ENCODE measurements around the gene CHRNA4. TPM values are rescaled to one million over a fixed set of nuclear protein-coding genes. Genes with fewer than 3 reads are reported as not detected.

The CHRNA4 gene
- total and polyA plus RNA-seq, 2 experiments from 2014 or later: 0.15 TPM; not detected in 1

DNA sequence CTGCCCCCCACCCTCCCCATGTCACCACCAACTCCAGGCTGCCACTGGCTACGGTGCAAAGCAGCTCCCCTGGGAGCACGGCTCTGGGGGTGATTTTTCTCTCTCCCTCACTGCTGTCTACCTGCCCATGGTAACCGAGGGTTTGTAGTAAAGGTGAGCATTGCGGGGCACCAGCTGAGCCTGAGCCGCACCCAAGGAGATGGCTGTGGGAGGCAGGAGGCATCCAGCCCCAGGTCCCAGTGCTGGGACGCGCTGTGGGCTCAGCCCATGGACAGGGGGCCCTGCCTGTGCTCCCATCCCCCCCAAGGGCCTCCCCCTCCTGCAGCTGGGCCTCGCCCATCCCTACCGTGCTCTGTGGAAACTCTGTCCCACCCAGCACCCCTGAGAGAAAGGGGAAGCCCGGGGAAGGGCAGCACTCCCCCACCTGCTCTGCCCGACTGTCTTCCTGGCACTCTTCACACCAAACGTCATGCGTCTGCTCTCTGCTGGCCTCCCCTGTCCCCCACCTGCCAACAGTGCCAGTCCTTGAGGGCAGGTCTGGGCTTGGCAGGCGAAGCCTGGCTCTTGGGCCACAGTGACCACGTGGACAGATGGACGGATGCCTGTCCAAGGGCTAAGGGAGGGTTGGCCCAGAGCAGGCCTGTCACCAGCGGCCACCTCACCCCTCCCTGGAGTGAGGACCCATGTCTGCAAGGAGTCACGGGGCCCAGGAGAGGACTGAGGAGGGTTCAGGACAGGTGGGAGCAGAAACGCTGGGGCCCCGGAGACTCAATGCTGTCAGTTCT, 3.8 kb upstream of the CHRNA4 start:
- TF ChIP-seq, protein P1, sequence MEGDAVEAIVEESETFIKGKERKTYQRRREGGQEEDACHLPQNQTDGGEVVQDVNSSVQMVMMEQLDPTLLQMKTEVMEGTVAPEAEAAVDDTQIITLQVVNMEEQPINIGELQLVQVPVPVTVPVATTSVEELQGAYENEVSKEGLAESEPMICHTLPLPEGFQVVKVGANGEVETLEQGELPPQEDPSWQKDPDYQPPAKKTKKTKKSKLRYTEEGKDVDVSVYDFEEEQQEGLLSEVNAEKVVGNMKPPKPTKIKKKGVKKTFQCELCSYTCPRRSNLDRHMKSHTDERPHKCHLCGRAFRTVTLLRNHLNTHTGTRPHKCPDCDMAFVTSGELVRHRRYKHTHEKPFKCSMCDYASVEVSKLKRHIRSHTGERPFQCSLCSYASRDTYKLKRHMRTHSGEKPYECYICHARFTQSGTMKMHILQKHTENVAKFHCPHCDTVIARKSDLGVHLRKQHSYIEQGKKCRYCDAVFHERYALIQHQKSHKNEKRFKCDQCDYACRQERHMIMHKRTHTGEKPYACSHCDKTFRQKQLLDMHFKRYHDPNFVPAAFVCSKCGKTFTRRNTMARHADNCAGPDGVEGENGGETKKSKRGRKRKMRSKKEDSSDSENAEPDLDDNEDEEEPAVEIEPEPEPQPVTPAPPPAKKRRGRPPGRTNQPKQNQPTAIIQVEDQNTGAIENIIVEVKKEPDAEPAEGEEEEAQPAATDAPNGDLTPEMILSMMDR (IDR thresholded peaks at IDR 0.05; ENCODE audit: low read depth, low read length): no peak
- no peaks in the 10 kb centered on the region for H3K36me3 ChIP-seq
- no peak overlapping the region for H3K4me3 ChIP-seq
- no peaks in the 10 kb centered on the region for H3K9me3 ChIP-seq (ENCODE audit: low read depth)
- DNase-seq (ENCODE audit: low read depth in 1 of 2, low spot score in 1 of 2): no peak
- H3K4me1 ChIP-seq (ENCODE audit: low read depth): peaks cover 2% of the 10 kb centered on the region
- peaks cover 49% of the 10 kb centered on the region for H3K27me3 ChIP-seq
- no peak overlapping the region for H3K27ac ChIP-seq

DNA sequence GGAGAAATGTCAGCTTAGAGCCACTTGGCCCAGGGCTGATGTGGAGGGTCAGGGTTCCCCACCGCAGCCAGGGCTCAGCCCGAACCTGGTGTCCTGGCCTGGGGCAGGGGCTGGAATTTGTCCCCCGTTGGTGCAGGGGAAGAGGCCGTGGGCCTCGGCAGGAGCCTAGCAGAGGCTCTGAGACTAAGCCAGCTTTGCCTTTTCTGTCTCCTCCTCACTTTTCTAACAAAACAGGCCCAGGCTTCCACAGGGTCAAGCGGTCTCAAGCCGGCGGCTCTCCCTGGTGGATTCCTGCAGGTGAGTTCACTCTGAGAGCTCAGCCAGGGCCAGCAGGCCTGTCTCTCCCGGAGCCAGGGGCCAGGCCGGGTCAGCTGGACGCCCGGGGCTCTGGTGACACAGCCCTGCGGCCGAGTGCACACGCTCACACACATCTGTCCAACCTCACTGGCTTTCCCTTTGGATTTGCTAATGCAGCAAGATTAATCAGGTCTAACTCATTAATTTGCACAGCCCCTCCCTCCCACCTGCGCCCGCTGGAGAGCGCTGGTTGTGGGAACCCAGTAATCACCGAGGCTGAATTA, 2.9 kb upstream of the CHRNA4 start:
- TF ChIP-seq, protein P1 (IDR thresholded peaks at IDR 0.05; ENCODE audit: low read depth, low read length): no peak
- no peak overlapping the region for H3K27ac ChIP-seq
- H3K36me3 ChIP-seq: no peaks in the 10 kb centered on the region
- H3K27me3 ChIP-seq: peaks cover 58% of the 10 kb centered on the region
- H3K4me3 ChIP-seq: no peak overlapping the region
- peaks cover 2% of the 10 kb centered on the region for H3K4me1 ChIP-seq (ENCODE audit: low read depth)
- no peaks in the 10 kb centered on the region for H3K9me3 ChIP-seq (ENCODE audit: low read depth)
- DNase-seq (ENCODE audit: low read depth in 1 of 2, low spot score in 1 of 2): no peak

DNA sequence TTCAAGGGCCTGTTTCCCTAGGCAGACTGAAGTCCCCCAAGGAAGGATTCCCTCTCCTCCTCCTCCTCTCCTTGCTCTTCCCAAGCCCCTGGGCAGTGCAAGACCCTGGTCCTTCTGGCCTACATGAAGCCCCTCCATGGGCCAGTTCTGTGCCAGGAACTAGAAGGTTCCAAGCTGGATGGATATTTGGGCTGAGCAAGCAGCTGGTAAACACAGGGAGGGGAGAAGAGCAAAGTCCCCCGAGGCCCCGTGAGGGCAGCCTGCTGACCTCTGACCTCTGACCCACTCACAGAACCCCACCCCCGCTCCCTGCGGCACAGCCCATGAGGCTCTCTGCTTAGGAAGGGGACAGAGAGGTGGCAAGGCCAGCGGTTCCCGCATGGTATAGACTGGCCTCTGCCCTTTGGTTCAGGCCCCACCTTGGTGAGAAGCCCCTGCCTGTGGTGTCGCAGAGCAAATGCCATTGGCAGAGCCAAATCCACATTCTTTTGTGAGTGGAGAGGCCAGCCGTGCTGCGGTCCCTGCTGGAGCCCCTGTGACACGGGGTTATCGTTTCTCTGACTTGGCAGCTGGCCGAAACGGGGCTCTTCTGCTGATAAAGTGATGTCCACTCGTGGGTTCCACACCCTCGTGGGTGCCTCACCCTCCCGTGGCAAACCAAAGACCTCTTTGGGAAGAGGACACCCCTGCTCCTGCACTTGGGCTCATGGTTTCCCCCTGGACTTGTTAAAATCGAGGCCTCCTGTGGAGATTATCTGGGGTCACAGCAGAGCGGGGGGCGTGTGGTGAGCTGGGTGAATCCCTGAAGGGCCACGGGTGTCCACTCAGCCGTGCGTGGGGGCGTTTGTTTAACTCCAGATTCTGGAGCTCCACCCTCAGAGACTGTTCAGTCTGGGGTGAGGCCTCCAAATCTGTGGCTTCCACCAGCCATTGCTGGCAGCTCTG, 2.1 kb upstream of the CHRNA4 start:
- H3K27me3 ChIP-seq: peaks cover 66% of the 10 kb centered on the region
- no peaks in the 10 kb centered on the region for H3K36me3 ChIP-seq
- no peak overlapping the region for H3K4me3 ChIP-seq
- H3K4me1 ChIP-seq (ENCODE audit: low read depth): peaks cover 2% of the 10 kb centered on the region
- TF ChIP-seq, protein P1 (IDR thresholded peaks at IDR 0.05; ENCODE audit: low read depth, low read length): no peak
- no peak for DNase-seq (ENCODE audit: low read depth in 1 of 2, low spot score in 1 of 2)
- no peak overlapping the region for H3K27ac ChIP-seq
- H3K9me3 ChIP-seq (ENCODE audit: low read depth): no peaks in the 10 kb centered on the region

DNA sequence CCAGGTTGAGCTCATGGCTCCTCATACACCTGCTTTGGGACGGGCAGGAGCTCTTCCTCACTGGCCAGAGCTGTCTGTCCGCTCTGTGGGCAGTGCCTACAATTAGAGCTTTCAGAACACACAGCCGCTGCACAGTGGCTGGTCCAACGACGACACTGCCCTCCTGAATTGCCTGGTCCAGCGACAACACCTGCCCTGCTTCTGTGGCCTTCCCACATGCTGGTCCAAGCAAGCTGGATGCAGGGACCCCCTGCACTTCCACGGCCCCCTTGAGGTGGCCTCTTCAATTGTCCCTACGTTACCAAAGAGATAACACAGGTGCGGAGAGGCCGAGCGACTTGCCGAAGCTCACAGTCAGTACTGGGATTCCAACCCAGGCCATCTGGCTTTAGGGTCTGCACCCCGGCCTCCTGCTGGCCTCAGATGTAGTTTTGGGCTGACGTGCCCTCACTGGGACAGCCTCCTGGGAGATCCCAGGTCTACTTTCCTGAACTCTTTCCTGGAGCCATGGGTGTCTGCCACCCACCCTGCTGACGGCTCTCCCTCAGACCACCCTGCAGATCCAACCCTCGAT, 1.4 kb upstream of the CHRNA4 start:
- Histone ChIP-seq H3K9me3 (ENCODE audit: low read depth) (no peaks in the 10 kb centered on the region), H3K27me3 (peaks cover 67% of the 10 kb centered on the region), H3K4me3 (no peak overlapping the region), H3K36me3 (no peaks in the 10 kb centered on the region), H3K4me1 (ENCODE audit: low read depth) (peaks cover 2% of the 10 kb centered on the region), H3K27ac (no peak overlapping the region)
- TF ChIP-seq, protein P1 (IDR thresholded peaks at IDR 0.05; ENCODE audit: low read depth, low read length): no peak
- no peak for DNase-seq (ENCODE audit: low read depth in 1 of 2, low spot score in 1 of 2)
